Glutamatergic neuron (in vitro differentiated cells): ENCODE results near the gene RGS9. TPM values are rescaled to one million over a fixed set of nuclear protein-coding genes. Genes with fewer than 3 reads are reported as not detected.

Experiments
- DNase-seq: peaks from one replicate; pipeline ENCODE4 v3.0.0; 2022
- H3K27ac Mint-ChIP-seq: one replicate; pipeline ENCODE4 v1.8.0; 2020; ENCODE audit warnings: mild to moderate bottlenecking, mixed read lengths, inconsistent platforms; ENCODE audit not compliant: unreplicated experiment
- H3K27me3 Mint-ChIP-seq: one replicate; pipeline ENCODE4 v1.8.0; 2020; ENCODE audit warnings: mild to moderate bottlenecking, moderate library complexity, mixed read lengths, inconsistent platforms; ENCODE audit not compliant: unreplicated experiment
- H3K36me3 Mint-ChIP-seq: one replicate; pipeline ENCODE4 v1.8.0; 2020; ENCODE audit warnings: mild to moderate bottlenecking, mixed read lengths, inconsistent platforms; ENCODE audit not compliant: unreplicated experiment
- H3K4me1 Mint-ChIP-seq: one replicate; pipeline ENCODE4 v1.8.0; 2020; ENCODE audit warnings: mild to moderate bottlenecking, low read depth, mixed read lengths, inconsistent platforms; ENCODE audit not compliant: unreplicated experiment
- H3K4me3 Mint-ChIP-seq: one replicate; pipeline ENCODE4 v1.8.0; 2020; ENCODE audit warnings: mild to moderate bottlenecking, mixed read lengths, inconsistent platforms; ENCODE audit not compliant: unreplicated experiment
- H3K9me3 Mint-ChIP-seq: one replicate; pipeline ENCODE4 v1.8.0; 2020; ENCODE audit warnings: mild to moderate bottlenecking, moderate library complexity, mixed read lengths, inconsistent platforms; ENCODE audit not compliant: unreplicated experiment
- total RNA-seq: library from RNA; stranded (reverse); fragmentation: NEBNext Ultra II Directional; extraction: Animal tissue kit (Norgen Biotek cat#: 25700); gene quantifications from one replicate; pipeline ENCODE4 v1.2.1, GENCODE V29; 2021; ENCODE audit not compliant: unreplicated experiment
- TF ChIP-seq, protein P1 (sequence below): fragments of 200-600 bp; sonication (generic); IDR thresholded peaks from one replicate; pipeline ENCODE4 v1.5.0; 2021; ENCODE audit not compliant: partially characterized antibody, unreplicated experiment

The RGS9 gene
- total RNA-seq, 1 donor from 2014 or later = 2.4 TPM

DNA sequence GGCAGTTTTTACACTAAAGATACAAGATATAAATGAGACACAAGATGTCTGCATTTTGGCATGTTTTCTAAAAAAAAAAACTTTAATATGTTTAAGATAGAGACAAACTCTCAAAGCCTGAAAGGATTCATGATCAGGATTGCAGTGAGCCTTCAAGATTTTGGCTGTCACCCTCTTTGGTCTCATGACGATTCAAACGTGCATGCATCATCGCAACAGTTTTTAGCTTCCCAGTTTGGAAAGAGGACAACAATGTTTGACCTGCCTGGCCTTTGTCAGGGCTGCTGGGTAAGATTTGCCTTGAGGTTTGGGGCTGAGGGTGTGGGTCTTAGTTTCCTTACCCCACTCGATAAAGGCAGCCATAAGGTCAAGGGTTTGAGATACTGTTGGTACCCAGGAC, 134.1 kb downstream of the RGS9 start:
- Mint-ChIP-seq H3K27ac (no peak overlapping the region), H3K4me3 (no peak overlapping the region), H3K9me3 (no peaks in the 10 kb centered on the region), H3K27me3 (no peaks in the 10 kb centered on the region), H3K4me1 (no peaks in the 10 kb centered on the region), H3K36me3 (no peaks in the 10 kb centered on the region)
- no peak for DNase-seq
- TF ChIP-seq, protein P1, sequence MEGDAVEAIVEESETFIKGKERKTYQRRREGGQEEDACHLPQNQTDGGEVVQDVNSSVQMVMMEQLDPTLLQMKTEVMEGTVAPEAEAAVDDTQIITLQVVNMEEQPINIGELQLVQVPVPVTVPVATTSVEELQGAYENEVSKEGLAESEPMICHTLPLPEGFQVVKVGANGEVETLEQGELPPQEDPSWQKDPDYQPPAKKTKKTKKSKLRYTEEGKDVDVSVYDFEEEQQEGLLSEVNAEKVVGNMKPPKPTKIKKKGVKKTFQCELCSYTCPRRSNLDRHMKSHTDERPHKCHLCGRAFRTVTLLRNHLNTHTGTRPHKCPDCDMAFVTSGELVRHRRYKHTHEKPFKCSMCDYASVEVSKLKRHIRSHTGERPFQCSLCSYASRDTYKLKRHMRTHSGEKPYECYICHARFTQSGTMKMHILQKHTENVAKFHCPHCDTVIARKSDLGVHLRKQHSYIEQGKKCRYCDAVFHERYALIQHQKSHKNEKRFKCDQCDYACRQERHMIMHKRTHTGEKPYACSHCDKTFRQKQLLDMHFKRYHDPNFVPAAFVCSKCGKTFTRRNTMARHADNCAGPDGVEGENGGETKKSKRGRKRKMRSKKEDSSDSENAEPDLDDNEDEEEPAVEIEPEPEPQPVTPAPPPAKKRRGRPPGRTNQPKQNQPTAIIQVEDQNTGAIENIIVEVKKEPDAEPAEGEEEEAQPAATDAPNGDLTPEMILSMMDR = no peak

Other genes with a start within 250 kb of the RGS9 start
- 31.1 TPM for gene LRRC37A3, start 217.9 kb upstream of the RGS9 start, total RNA-seq
- gene GNA13, start 80.6 kb upstream of the RGS9 start, total RNA-seq = 50.7 TPM